Amniotic epithelial cell (primary cell): ENCODE results near the gene TTYH3.
"Not testable (repeated sequence)": the region's sequence is repeated elsewhere in the genome, so short reads cannot be mapped to it uniquely, and the experiment has no call there.

Source experiments
- DNase-seq: peaks from one replicate; pipeline ENCODE4 v3.0.0-alpha.2; 2010; ENCODE audit warnings: low read depth

The TTYH3 gene

GRCh38 chr7:2631946-2632732, at the start of gene TTYH3:
Gene TTYH3 (plus strand): TSS chr7:2631986. CDS start chr7:2632156, 170 bp downstream.
- no peak for DNase-seq

GRCh38 chr7:2582006-2582735, 49.6 kb upstream of the TTYH3 start:
- DNase-seq: no peak

- DNase-seq: no peak
Measured at GRCh38 chr7:2583798-2584580, 47.8 kb upstream of the TTYH3 start.

- DNase-seq: no peak
Measured at GRCh38 chr7:2585446-2585845, 46.3 kb upstream of the TTYH3 start.

- DNase-seq: no peak
Measured at GRCh38 chr7:2586326-2587020, 45.3 kb upstream of the TTYH3 start.

- DNase-seq: no peak
Measured at GRCh38 chr7:2587134-2587533, 44.7 kb upstream of the TTYH3 start.

GRCh38 chr7:2587778-2588177, 44.0 kb upstream of the TTYH3 start:
- DNase-seq: no peak

GRCh38 chr7:2589341-2589740, 42.4 kb upstream of the TTYH3 start:
- no peak for DNase-seq

GRCh38 chr7:2589941-2590340, 41.8 kb upstream of the TTYH3 start:
- DNase-seq: not testable (repeated sequence)

- DNase-seq: no peak
Measured at GRCh38 chr7:2592375-2592865, 39.4 kb upstream of the TTYH3 start.

GRCh38 chr7:2593036-2593727, 38.6 kb upstream of the TTYH3 start:
- DNase-seq: no peak

- DNase-seq: no peak
Measured at GRCh38 chr7:2594599-2594998, 37.2 kb upstream of the TTYH3 start.

GRCh38 chr7:2595258-2595860, 36.4 kb upstream of the TTYH3 start:
- no peak for DNase-seq

GRCh38 chr7:2596464-2597272, 35.1 kb upstream of the TTYH3 start:
- DNase-seq: no peak

GRCh38 chr7:2597273-2597640, 34.5 kb upstream of the TTYH3 start:
- DNase-seq: no peak

GRCh38 chr7:2598154-2598823, 33.5 kb upstream of the TTYH3 start:
- DNase-seq: no peak

- DNase-seq: no peak
Measured at GRCh38 chr7:2601065-2601464, 30.7 kb upstream of the TTYH3 start.

GRCh38 chr7:2601907-2602306, 29.9 kb upstream of the TTYH3 start:
- no peak for DNase-seq

- no peak for DNase-seq
Measured at GRCh38 chr7:2602406-2603043, 29.3 kb upstream of the TTYH3 start.
